ENCODE results near the gene DDX1. TPM values are rescaled to one million over a fixed set of nuclear protein-coding genes. Genes with fewer than 3 reads are reported as not detected.

The DDX1 gene
- total RNA-seq, 1 experiment from 2014 or later: 89.4 TPM

GRCh38 chr2:15662026-15662425, 70.4 kb downstream of the DDX1 start:
- no peak for DNase-seq (ENCODE audit: low read depth)

DNA sequence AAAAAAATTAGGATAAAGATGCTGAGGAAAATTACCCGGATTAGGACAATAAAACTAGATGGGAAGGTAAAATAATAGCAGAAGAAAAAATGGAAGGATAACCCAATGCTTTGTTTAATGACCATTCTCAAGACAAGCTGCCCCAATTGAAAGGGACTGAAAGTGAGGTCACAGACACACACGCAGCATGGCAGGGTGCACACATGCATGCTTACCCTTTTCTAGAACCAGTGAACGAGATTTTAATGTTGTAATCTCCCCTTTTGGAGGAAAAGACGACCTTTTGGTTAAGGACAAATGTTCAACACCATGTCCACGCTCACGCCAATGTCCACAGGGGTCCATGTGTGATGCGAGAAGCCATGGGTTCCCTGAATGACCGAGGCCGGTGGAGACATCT, 70.9 kb downstream of the DDX1 start:
- no peak for DNase-seq (ENCODE audit: low read depth)

DNA sequence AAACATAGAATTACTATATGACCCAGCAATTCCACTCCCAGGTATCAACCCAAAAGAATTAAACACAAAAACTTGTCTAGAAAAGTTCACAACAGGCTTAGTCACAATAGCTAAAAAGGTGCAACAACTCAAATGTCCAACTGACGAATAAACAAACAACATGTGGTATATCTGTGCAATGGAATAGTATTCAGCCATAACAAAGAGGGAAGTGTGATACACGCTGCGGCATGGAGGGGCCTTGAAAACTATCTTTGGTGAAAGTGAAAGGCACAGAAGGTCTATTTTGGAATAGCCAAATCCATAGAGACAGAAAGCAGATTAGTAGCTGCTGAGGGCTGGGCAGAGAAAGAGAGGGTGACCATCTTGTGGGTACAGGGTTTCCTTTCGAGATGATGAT, 72.1 kb downstream of the DDX1 start:
- DNase-seq (ENCODE audit: low read depth): no peak

DNA sequence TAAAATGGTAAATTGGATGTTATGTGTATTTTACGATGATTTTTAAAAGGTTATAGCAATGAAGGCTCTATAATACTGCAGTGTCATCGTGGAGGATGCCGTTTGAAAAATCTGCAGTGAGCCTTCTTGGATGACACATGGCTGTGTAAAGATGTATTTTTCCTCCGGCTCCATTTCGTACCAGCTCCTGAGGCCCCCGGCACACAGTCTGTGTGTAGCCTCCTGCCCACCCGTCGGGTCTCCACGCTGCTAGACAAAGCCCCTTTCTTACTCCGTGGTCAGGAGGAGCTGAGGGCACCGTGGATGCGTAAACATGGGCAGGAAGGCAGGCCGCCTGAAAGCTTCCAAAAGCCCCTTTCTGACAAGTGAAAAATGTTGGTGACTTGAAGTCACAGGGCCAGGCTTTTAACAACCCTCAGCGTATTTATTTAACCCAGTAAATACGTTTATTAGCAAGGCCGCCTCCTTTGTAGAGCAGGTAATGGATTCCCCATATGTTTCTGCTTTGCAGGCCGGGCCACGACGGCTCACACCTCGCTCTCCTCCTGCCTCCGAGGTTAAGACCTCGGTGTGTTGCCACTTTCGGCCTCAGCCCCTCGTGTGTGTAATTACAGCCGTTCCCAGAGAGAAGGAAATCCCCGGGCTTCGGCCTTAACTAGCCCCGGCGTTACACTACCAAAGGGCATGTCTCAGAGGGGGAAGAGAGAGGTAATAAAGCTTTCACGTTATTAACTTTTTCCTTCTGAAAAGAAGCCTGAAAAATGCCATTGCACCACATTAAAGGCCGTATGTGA, 72.8 kb downstream of the DDX1 start:
- DNase-seq (ENCODE audit: low read depth): no peak

DNA sequence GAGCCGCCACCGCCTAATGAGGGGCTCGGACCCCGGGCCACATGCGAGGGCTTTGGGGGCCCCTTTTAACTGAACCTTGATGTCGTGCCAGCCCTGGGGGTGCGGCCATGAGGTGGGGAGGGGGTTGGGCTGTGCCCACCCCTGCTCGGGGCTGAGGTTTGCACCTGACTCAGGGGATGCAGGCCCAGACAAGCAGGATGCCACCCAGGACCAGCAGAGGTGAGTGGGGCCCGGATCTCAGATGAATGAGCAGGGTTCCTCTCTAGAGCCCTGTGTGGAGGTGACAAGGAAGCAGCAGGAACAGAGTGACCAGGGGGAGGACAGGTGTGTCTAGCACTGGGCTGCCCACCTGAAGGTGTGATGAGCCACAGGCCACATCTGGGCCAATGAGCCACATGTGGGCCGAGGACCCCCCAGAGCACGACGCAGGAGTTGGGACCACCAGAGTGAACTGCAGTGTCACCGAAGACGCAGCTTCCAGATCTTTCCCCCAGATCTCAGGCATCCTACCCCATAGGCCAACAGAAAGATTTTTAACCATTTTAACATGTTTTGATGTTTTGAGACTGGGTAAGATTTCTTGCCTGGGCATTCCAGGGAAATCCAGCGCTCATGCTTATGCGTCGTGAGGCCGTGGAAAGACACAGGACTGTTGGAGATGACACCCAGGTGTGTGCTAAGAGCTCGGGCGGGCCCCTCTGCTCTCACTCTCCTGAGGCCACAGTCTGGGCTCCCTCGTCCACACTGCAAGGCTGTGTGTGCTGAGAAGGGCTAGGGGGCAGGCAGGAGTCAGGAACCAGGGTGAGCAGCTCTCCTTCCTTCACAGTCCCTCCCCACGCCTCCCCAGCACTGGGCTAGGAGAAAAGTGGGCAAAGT, 73.6 kb downstream of the DDX1 start:
- DNase-seq (ENCODE audit: low read depth): no peak

DNA sequence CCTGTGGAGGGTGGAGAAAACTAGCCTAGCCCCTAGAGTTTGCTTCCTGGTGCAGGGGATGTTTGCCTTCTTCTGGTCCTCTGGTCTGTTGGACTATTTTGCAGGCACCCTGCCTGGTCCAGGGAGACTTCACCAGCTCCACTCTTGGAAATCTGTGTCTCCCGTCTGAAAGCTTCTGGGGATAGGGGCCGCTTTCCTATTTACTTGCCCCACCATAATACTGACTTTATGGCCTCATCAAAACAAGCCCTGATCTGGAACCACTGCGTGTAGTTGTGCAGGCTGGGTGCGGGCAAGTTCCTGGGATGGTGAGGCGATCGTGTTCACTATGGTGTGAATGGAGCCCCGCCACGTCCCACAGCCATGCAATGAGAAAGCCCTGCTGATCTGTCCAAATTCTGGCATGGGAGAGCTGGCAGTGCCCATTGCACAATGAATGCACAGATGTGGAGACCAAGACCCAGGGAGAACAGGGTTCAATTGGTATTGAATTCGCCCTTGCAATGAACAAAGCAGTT, 74.3 kb downstream of the DDX1 start:
- no peak for DNase-seq (ENCODE audit: low read depth)

GRCh38 chr2:15666861-15667808, 75.5 kb downstream of the DDX1 start:
- DNase-seq (ENCODE audit: low read depth): no peak

DNA sequence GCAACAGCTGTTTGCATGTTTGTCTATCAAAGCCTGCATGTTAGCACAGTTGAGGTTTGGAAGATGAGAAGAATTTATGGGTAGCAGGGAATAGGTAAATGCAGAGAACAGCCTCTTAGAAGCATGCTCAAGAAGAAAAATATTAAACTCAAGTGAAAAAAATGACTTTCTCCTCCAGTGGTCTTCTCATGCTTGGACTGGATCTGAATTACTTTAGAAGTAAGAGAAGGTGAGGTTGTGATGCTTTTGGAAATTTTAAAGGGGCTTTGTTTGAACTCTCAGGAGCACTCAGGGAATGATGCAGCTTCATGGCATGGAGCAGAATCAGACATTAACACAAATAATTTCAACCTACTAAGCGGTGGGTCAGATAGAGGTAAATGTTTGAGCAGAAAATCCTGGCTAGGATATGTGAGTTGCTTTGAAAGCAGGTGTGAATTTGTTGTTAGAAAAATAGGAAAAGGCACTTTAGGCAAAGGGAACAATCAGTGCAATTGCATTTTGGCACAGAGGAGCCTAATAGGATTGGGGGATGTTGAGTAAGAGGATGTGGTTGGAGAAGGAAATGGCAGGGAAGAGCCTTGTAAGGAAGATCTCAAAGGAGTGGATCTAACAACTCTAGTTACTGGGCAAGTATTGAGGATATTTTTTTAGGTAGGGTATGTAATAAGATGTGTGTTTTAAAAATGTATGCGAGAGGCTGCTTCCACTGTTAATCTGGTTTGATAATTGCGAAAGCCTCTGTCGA, 76.3 kb downstream of the DDX1 start:
- DNase-seq (ENCODE audit: low read depth): peak; percentile 3

DNA sequence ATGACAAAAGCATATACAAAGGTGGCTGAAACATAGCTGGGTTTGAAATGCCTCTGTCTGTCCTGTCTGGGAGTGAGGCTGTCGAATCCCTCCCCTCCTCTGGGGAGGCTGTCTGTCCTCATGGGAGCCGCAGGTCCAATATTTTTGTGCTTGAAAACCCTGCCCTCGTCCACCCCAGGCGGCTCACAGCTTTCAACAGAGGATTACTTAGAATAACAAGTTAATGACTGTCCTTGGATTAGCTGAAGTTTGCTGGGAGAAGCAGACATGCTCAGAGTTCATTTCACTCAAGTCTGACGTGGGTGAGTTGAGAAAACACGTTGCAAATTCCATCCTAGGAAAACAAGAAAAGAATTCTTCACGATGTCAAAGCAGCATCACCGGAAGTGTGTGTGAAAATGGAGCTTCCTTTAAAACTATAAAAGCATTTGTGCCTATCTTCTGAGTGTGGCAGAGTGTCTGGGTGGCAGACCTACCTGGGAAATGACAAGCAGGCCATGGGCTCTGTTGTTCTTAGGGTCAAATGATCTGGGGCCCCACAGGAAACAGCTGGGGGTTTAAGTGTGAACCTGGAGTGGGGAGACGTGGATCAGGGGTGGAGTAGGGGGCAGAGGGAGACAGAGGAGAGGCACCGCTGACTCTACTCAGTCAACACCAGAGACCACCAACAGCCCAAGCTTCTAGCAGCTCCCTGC, 77.1 kb downstream of the DDX1 start:
- no peak for DNase-seq (ENCODE audit: low read depth)

GRCh38 chr2:15669375-15669910, 77.8 kb downstream of the DDX1 start:
- DNase-seq (ENCODE audit: low read depth): no peak

GRCh38 chr2:15670469-15670868, 78.8 kb downstream of the DDX1 start:
- no peak for DNase-seq (ENCODE audit: low read depth)

- no peak for DNase-seq (ENCODE audit: low read depth)
Observed at GRCh38 chr2:15670981-15671380, 79.3 kb downstream of the DDX1 start.

- no peak for DNase-seq (ENCODE audit: low read depth)
Observed at GRCh38 chr2:15671409-15671808, 79.7 kb downstream of the DDX1 start.

DNA sequence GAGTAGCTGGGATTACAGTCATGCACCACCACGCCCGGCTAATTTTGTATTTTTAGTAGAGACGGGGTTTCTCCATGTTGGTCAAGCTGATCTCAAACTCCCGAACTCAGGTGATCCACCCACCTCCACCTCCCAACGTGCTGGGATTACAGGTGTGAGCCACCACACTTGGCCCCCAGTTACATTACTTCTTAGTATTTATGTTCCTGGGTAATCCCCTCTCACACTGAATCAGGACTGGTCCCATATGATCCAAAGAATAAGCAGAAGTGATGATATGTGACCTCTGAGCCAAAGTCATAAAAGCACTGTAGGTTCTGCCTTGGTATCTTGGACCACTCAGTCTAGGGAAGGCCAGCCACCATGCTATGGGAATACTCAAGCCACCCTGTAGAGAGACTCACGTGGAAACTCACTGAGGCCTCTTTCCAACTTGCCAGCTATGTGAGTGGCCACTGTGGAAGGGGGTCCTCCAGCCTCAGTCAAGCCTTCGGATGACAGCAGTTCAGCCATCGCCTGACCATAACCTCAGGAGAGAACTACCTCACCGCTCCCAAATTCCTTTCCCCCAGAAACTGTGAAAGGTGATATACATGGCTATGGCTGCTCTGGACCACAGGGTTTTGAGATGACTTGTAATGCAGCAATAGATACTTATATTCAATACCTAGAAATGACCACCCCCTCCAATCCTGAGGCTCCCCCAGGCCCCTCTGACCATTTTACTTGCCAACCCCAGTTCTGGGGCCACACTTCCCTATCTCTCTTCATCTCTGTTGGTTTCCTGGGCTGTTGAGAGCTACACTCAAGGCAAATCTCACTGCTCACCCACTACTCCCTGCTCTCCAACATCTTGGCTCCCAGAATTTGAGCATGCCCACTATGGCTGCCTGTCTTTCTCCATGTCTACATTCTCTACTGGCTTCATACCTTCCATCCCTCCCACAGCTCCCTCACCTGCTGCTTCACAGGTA, 80.5 kb downstream of the DDX1 start:
- DNase-seq (ENCODE audit: low read depth): no peak

DNA sequence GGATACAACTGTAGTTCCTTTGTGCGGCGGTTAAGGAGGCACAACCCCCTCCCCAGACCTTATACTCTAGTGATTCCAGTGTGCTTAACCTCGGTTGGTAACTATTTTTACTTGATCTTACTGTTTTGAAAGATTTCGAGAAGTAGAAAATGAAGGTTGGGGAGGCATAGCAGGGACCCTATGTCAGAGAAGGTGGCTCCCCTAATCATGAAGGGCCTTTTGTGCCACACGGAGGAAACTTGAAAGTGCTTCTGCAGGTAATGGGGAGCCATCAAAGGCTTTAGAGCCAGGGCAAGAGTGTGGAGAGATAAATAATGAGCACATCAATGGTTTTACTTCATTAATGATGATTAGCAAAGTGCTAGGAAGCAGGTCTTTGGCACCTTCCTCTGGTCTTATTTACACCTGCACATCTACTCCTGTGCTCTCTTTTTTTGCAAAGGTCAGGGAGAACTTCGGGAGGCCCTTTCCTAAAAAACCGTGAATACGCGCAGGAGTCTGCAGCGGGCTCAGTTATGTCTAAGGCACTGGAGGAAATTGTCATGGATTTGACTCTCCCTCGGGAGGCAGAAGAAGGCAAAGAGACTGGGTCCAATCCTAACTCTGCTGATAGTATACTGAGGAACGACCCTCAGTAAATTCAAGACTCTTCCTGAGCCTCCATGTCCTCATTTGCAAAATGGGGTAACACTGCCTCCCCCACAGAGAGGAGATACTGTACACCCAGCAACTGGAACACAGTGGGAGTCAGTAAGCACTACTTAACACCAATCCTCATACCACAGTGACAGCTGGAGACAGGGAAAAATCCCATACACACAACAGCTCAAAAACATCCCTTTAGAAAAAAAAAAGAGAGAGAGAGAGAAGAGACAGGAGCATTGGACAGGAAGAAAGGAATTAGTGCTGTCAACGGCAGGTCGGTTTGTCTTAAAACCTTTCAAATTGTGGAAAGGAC, 81.6 kb downstream of the DDX1 start:
- no peak for DNase-seq (ENCODE audit: low read depth)

GRCh38 chr2:15673919-15674636, 82.4 kb downstream of the DDX1 start:
- peak; percentile 5 for DNase-seq (ENCODE audit: low read depth)
